NOMO-1 (cell line): ENCODE data around the gene NTN1.
"Not testable (repeated sequence)": the region's sequence is repeated elsewhere in the genome, so short reads cannot be mapped to it uniquely, and the experiment has no call there.

ENCODE experiments used
- DNase-seq, 2 experiments: peaks; one replicate each; lab custom pipeline; 2025; ENCODE audit not compliant: unreplicated experiment in 2 of 2; lab: John Stamatoyannopoulos, UW

Gene NTN1

DNA sequence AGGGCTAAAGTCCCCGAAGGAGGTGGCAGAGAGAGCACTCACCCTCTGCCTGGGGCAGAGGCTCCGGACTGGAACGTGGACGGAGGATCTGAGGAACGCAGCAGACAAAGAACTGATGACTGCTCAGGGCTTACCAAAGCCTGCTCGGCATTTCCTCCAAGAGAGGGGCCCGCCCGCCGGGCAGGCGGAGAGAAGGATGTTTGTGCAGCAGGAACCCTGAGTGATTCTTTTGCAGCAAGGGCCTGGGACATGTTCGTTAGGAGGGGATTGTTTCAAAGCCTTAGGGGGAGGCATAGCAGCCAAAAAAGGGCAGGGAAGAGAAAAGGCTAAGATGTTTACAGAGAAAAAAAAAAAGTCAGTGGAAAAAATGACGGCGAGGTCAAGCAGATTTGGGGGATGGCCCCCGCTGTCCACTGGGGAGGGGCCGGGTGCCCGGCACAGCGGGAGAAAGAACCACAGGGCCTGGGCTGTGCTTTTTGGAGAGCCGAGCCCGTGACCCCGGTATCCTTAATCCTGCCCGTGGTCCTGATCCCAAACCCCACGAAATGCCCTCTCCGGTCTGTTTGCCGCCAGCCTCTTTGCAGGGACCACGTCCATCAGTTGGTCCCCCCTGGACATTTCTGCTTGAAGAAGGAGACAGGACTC, 129.3 kb downstream of the NTN1 start:
- no peak for DNase-seq

GRCh38 chr17:9151091-9151490, 129.8 kb downstream of the NTN1 start:
- no peak for DNase-seq

GRCh38 chr17:9151740-9152139, 130.4 kb downstream of the NTN1 start:
- not testable (repeated sequence) for DNase-seq

DNA sequence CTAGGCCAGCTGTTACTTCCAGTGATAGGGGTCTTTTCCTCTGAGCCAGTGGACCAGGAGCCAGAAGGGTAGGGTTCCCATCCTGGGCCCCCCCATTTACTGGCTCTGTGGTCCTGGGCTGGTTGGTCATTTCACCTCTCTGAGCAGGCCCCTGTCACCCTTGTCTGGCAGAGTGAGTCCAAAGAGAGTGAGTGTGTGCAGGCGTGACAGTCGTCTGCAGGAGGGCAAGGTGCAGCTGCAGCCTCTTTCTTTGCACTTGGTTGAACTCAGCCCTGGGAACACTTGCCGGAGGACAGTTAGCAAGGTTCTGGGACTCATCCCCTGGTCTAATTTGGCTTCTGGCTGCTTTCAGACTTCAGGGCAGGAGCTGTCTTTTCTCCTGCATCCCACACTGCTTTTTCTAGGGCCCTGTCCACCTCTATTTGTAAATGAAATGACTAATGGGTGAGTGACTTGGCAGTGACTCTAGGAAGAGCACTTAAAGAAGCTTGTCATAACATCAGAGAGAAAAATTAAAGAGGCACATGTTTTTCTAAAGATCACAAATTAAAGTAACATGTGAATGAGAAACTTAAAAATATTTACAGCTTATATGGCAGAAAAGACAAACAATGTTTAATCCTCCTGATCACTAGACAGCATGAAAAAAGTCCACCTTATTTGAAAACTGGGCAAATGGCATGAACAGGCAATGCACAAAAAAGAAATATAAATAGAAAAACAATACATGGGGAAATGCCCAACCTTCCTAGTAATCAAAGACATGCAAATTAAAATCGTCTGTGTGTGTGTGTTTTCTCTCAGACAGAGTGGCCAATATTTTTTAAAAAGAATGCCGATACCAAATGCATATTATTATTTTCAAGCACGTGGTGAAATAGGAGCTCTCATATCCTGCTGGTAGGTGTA, 137.5 kb downstream of the NTN1 start:
- no peak for DNase-seq

DNA sequence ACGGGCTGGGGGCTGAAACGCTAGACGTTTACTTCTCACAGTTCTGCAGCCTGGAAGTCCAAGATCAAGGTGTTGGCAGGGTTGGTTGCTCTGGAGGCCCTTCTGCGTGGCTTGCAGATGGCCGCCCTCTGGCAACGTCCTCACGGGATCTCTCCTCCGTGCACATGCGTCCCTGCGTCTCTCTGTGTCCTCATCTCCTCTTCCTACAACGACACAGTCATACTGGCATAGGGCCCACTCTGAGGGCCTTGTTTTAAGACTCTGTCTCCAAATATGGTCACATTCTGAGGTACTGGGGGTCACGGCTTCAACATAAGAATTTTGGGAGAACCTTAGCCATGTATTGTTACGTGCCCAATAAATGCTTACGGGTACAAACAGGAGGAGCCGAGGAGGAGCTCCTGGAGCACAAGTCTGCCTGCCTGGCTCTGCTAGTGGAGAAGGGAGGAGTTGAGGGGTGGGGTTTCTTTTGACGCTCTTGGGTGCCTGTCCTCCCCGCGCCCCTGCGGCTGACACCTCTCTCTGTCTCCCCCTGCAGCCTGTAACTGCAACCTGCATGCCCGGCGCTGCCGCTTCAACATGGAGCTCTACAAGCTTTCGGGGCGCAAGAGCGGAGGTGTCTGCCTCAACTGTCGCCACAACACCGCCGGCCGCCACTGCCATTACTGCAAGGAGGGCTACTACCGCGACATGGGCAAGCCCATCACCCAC, 141.1 kb downstream of the NTN1 start:
- DNase-seq = no peak

DNA sequence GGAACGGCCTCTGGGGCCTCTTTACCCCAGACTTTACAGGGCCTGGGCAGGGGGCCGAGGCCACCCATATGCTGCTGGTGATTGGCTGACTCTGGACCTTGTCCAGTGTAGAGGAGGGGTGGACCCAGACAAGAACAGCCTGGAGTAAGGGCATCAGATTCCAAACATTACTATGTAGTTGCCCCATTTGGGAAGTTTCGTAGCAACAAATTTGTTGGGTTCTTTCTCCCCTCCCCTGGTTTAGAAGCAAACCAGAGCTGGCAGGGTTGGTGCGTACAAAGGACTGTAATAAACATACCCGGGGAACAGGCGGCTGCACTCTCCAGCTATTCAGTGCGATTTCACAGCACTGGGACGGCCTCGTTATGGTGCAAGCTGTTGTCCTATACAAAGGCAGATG, 145.5 kb downstream of the NTN1 start:
- no peak for DNase-seq

DNA sequence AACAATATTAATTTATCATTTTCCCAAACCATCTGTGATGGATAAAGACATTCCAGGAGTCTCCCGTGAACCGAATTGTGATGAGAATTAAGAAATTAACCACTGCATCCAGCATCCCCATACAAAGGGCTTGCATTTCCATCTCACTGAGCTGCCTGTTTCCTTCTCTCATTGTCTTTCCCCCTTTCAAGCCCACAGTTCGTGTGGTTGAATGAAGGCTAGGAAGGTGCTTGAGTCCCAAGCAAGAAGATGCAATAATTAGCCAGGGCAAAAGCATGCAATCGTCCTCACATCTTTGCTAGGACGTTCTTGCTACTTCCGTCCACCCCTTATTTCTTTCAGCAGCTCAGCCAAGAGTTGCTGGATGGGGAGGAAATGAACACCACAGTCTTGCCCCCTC, 146.1 kb downstream of the NTN1 start:
- DNase-seq = no peak

- DNase-seq = no peak
Observed at GRCh38 chr17:9169116-9169515, 147.8 kb downstream of the NTN1 start.

GRCh38 chr17:9170336-9170735, 149.0 kb downstream of the NTN1 start:
- no peak for DNase-seq

GRCh38 chr17:9170853-9171252, 149.5 kb downstream of the NTN1 start:
- DNase-seq = no peak

- DNase-seq = no peak
Observed at GRCh38 chr17:9173386-9173983, 152.2 kb downstream of the NTN1 start.

DNA sequence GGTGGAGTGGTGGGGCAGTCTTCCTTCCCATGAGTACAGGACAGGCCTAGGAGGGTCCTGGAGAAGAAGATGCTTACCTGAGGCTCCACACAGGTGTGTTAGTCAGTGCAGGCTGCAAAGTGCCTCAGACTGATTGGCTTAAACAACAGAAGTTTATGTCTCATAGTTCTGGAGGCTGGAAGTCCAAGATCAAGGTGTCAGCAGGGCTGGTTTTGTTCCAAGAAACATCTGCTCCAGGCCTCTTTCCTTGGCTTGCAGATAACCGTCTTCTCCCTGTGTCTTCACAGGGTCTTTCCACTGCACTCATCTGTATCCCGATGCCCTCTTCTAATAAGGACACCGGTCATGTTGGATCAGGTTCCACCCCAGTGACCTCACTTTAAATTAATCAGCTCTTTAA, 153.0 kb downstream of the NTN1 start:
- DNase-seq = no peak

GRCh38 chr17:9174779-9175574, 153.7 kb downstream of the NTN1 start:
- DNase-seq = no peak

DNA sequence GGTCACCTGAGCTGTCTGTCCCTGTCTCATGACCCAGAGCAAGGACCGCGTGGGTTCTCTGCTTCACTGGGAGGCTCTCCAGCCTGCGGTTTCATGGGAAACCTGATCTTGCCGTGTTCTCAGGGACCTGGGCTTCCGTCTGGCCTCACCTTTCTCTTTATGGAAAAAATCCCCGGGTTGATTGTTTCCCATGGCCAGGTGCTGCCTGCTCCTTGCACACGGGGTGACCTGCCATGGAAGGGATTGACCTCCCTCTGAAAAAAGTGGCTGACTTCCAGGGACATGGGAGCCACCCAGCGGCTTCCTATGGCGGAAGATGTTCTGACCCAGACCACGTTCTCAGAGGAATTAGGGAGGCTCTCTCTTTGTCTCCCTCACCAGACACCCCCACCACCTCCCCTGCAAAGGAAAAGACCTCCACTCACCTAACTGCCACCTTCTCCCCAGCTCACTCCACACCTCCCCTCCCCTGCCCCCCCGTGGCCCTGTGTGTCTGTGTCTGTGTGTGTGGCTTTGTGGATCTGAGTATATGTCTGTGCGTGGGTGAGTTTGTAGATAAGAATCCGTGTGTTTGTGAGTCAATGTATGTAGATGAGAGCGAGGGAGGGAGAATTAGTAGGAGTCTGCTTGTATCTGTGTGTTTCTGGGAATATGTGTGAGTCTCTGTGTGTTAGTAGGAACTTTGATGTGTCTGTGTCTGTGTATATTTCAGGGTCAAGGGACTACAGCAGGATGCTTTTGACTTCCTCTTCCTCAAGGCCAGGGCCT, 154.6 kb downstream of the NTN1 start:
- DNase-seq = no peak

- no peak for DNase-seq
Observed at GRCh38 chr17:9177212-9177611, 155.9 kb downstream of the NTN1 start.

- DNase-seq = no peak
Observed at GRCh38 chr17:9178319-9178718, 157.0 kb downstream of the NTN1 start.

- DNase-seq = no peak
Observed at GRCh38 chr17:9179602-9180001, 158.3 kb downstream of the NTN1 start.

DNA sequence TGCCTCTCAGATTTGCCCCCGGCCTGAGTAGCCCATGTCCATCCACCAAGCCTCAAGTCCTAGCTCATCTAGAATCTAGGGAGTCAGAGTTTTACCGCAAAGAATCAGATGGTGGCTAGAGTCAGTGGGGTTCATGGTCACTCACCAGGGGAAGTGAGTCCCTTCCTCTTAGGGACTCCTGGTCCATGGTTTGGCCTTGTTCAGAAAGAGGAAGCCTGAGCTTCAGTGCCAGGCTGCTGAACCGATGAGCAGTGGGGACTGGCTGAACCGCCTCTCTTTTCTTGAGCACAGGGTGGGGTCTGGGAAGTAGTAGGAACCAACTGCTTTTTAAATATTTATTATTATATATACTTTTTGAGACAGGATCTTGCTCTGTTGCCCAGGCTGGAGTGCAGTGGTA, 160.3 kb downstream of the NTN1 start:
- peak; percentile 32 to 81 for DNase-seq

GRCh38 chr17:9183306-9183705, 162.0 kb downstream of the NTN1 start:
- peak; percentile 79 to 84 for DNase-seq

GRCh38 chr17:9185142-9185541, 163.8 kb downstream of the NTN1 start:
- no peak for DNase-seq
